Measurements from ENCODE around the gene FARP1.

FARP1 gene
- total RNA-seq = 0.30 to 1.6 reads per million in 2 experiments

GRCh38 chr13:98142380-98143156 lies at the start of gene FARP1:
Gene FARP1, plus strand, starts transcription at chr13:98143094. Its CDS starts 70,149 bp downstream, at chr13:98213243.
- DNase-seq (ENCODE audit: low read depth) = no peak

- no peak for DNase-seq (ENCODE audit: low read depth)
Measured at GRCh38 chr13:98094678-98095266, 48.1 kb upstream of the FARP1 start.

GRCh38 chr13:98096059-98096458 lies 46.8 kb upstream of the FARP1 start:
- no peak for DNase-seq (ENCODE audit: low read depth)

GRCh38 chr13:98097749-98098148 lies 45.1 kb upstream of the FARP1 start:
- no peak for DNase-seq (ENCODE audit: low read depth)

- DNase-seq (ENCODE audit: low read depth) = no peak
Measured at GRCh38 chr13:98098516-98098915, 44.4 kb upstream of the FARP1 start.

- no peak for DNase-seq (ENCODE audit: low read depth)
Measured at GRCh38 chr13:98099627-98100026, 43.3 kb upstream of the FARP1 start.

- no peak for DNase-seq (ENCODE audit: low read depth)
Measured at GRCh38 chr13:98100481-98100880, 42.4 kb upstream of the FARP1 start.

- DNase-seq (ENCODE audit: low read depth) = no peak
Measured at GRCh38 chr13:98103531-98103930, 39.4 kb upstream of the FARP1 start.

GRCh38 chr13:98103942-98104880 lies 38.7 kb upstream of the FARP1 start:
- DNase-seq (ENCODE audit: low read depth) = no peak

GRCh38 chr13:98105929-98106336 lies 37.0 kb upstream of the FARP1 start:
- no peak for DNase-seq (ENCODE audit: low read depth)

- DNase-seq (ENCODE audit: low read depth) = no peak
Measured at GRCh38 chr13:98108341-98108740, 34.6 kb upstream of the FARP1 start.

GRCh38 chr13:98109226-98109853 lies 33.6 kb upstream of the FARP1 start:
- DNase-seq (ENCODE audit: low read depth) = no peak

- no peak for DNase-seq (ENCODE audit: low read depth)
Measured at GRCh38 chr13:98110749-98111148, 32.1 kb upstream of the FARP1 start.

- DNase-seq (ENCODE audit: low read depth) = no peak
Measured at GRCh38 chr13:98111168-98112098, 31.5 kb upstream of the FARP1 start.

- DNase-seq (ENCODE audit: low read depth) = no peak
Measured at GRCh38 chr13:98112456-98112855, 30.4 kb upstream of the FARP1 start.

GRCh38 chr13:98118865-98119264 lies 24.0 kb upstream of the FARP1 start:
- no peak for DNase-seq (ENCODE audit: low read depth)

GRCh38 chr13:98123176-98123575 lies 19.7 kb upstream of the FARP1 start:
- no peak for DNase-seq (ENCODE audit: low read depth)

GRCh38 chr13:98129059-98129746 lies 13.7 kb upstream of the FARP1 start:
- no peak for DNase-seq (ENCODE audit: low read depth)

- DNase-seq (ENCODE audit: low read depth) = no peak
Measured at GRCh38 chr13:98133946-98134345, 8.9 kb upstream of the FARP1 start.

- DNase-seq (ENCODE audit: low read depth) = no peak
Measured at GRCh38 chr13:98134901-98135300, 8.0 kb upstream of the FARP1 start.
